ENCODE measurements around the gene CLUH.

DNA sequence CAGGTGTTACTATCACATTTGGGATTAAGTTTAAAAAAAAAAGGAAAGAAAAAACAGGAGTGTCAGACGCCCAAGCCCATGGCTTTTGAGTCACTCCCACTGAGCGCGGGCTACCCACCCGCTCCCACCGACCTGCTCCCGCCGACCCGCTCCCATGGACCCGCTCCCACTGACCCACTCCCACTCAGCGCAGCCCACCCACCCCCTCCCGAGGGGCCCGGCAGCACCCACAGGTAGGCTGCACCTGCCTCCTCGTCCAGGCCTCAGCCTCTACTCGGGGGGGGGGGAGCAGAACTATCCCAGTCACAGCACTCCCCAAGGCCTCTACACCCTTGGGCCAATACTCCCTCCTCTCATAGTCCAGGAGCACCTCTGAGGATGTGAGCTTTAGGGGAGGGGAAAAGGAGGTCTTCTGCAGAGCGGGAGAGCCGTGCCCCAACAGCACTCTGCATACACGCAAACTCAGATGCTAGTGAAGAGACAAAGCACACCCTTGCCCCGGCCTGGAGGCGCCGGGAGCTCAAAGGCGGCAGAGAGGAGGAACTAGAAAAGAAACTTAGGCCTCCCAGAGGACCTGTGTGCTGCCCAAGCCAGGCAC is 2.9 kb downstream of the CLUH start:
- TF ChIP-seq, protein P1, sequence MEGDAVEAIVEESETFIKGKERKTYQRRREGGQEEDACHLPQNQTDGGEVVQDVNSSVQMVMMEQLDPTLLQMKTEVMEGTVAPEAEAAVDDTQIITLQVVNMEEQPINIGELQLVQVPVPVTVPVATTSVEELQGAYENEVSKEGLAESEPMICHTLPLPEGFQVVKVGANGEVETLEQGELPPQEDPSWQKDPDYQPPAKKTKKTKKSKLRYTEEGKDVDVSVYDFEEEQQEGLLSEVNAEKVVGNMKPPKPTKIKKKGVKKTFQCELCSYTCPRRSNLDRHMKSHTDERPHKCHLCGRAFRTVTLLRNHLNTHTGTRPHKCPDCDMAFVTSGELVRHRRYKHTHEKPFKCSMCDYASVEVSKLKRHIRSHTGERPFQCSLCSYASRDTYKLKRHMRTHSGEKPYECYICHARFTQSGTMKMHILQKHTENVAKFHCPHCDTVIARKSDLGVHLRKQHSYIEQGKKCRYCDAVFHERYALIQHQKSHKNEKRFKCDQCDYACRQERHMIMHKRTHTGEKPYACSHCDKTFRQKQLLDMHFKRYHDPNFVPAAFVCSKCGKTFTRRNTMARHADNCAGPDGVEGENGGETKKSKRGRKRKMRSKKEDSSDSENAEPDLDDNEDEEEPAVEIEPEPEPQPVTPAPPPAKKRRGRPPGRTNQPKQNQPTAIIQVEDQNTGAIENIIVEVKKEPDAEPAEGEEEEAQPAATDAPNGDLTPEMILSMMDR (IDR thresholded peaks at IDR 0.05): no peak
- TF ChIP-seq POLR2A (IDR thresholded peaks at IDR 0.05): no peak

Measured in heart left ventricle (tissue), 13 donors.